Progenitor cell of endocrine pancreas (in vitro differentiated cells): ENCODE results near the gene MRPL38. TPM values are rescaled to one million over a fixed set of nuclear protein-coding genes. Genes with fewer than 3 reads are reported as not detected.

Source experiments
- DNase-seq: peaks from one replicate; pipeline ENCODE4 v3.0.0; 2021; ENCODE audit warnings: low spot score; ENCODE audit not compliant: unreplicated experiment
- H3K27ac Mint-ChIP-seq: 2 replicates; pipeline ENCODE4 v1.8.0; 2021; ENCODE audit warnings: mild to moderate bottlenecking, moderate library complexity, mixed read lengths
- H3K27me3 Mint-ChIP-seq: 2 replicates; pipeline ENCODE4 v1.8.0; 2021; ENCODE audit warnings: mixed read lengths
- H3K36me3 Mint-ChIP-seq: 2 replicates; pipeline ENCODE4 v1.8.0; 2022; ENCODE audit warnings: mixed read lengths; ENCODE audit not compliant: insufficient read depth
- H3K4me1 Mint-ChIP-seq: 2 replicates; pipeline ENCODE4 v1.8.0; 2021; ENCODE audit warnings: low read depth, mixed read lengths
- H3K4me3 Mint-ChIP-seq: 2 replicates; pipeline ENCODE4 v1.8.0; 2021; ENCODE audit warnings: low read depth, mild to moderate bottlenecking, moderate library complexity, mixed read lengths
- H3K9me3 Mint-ChIP-seq: 2 replicates; pipeline ENCODE4 v1.8.0; 2021; ENCODE audit warnings: low read depth, mixed read lengths
- CTCF ChIP-seq: fragments of 200-600 bp; sonication (generic); IDR thresholded peaks from one replicate; pipeline ENCODE4 v1.5.0; 2021; ENCODE audit warnings: antibody characterized with exemption, mild to moderate bottlenecking; ENCODE audit not compliant: unreplicated experiment
- long read RNA-seq: library from polyadenylated mRNA; unstranded; transcript quantifications from one replicate; pipeline ENCODE4 v2.0.0, GENCODE V29; 2020
- total RNA-seq: library from RNA; stranded (reverse); gene quantifications from 2 replicates; pipeline ENCODE4 v1.2.1, GENCODE V29; 2021

MRPL38 gene
- 82.7 and 94.0 TPM in 2 replicates for total RNA-seq
- long read RNA-seq, transcript MRPL38-201 (9 exons, 1,888 nt), result major isoform, 8 of 10 reads
- long read RNA-seq, partial matches to known transcripts, result 1 of 10 reads
- long read RNA-seq, other reads (novel, unspliced or antisense), result 1 of 10 reads

DNA sequence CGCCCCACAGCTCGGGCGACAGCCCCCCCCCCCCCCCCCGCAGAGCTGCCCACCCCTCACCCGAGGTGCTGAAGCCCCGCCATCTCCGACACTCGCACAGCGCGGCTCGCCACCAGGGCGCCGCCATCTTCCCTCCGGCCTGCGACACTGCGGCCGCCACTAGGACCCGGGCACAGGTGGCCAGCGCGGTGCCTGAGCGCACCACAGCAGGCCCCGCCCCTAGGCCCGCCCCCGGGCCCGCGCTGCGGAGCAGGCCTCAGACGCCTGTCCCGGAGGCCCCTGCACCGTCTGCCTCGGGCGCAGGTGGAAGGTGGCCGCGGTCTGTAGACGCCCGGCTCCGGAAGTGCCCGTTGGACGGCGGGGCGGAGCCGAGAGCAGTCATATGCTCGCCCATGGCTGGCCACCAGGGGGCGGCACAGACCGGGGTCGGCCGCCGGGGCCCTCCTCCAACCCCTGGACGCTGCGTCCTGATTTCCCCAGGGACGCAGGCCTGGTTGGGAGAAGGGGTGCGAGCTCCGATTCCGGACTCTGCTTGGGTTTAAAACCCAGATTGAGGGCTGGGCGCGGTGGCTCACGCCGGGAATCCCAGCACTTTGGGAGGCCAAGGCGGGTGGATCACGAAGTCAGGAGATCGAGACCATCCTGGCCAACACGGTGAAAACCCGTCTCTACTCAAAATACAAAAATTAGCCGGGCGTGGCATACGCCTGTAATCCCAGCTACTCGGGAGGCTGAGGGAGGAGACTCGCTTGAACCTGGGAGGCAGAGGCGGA is at the start of gene MRPL38:
Gene MRPL38 (minus strand): TSS at position 136 of the 773 bp plus-strand sequence. CDS start 9 bp downstream, at position 127.
- H3K27me3 Mint-ChIP-seq, result no peaks in the 10 kb centered on the region
- H3K4me1 Mint-ChIP-seq, result peaks cover 2% of the 10 kb centered on the region
- peak within 1 kb of the TSS; percentile 98 for H3K27ac Mint-ChIP-seq
- peak within 1 kb of the TSS; percentile 85 for H3K4me3 Mint-ChIP-seq
- H3K9me3 Mint-ChIP-seq, result no peaks in the 10 kb centered on the region
- H3K36me3 Mint-ChIP-seq, result peaks cover 2% of the 10 kb centered on the region
- peak; percentile 96 for DNase-seq
- TF ChIP-seq CTCF, result peak; percentile 99

GRCh38 chr17:75950855-75951554 is 46.3 kb upstream of the MRPL38 start:
- Mint-ChIP-seq H3K27me3 (no peaks in the 10 kb centered on the region), H3K9me3 (no peaks in the 10 kb centered on the region), H3K36me3 (peaks cover 41% of the 10 kb centered on the region), H3K27ac (peak overlapping the region; percentile 46), H3K4me3 (no peak overlapping the region), H3K4me1 (no peaks in the 10 kb centered on the region)
- no peak for TF ChIP-seq CTCF
- no peak for DNase-seq

DNA sequence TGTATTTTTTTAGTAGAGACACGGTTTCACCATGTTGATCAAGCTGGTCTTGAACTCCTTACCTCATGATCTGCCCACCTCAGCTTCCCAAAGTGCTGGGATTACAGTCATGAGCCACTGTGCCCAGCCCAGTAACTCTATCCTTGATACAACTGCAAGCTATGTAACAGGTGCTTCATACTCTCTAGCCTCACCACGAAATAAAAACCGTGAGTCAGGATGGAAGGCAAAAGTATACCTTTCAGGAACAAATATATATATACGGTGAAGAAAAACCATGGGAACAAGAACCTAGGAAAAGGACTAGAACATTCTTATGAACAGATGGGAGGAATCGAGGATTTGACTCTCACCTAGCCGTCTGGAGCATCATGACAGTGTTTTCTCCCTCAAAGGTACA is 45.7 kb upstream of the MRPL38 start:
- Mint-ChIP-seq H3K9me3 (no peaks in the 10 kb centered on the region), H3K4me3 (no peak overlapping the region), H3K36me3 (peaks cover 40% of the 10 kb centered on the region), H3K27me3 (no peaks in the 10 kb centered on the region), H3K27ac (no peak overlapping the region), H3K4me1 (no peaks in the 10 kb centered on the region)
- no peak for DNase-seq
- TF ChIP-seq CTCF, result no peak

- no peak for DNase-seq
- H3K9me3 Mint-ChIP-seq, result no peaks in the 10 kb centered on the region
- TF ChIP-seq CTCF, result no peak
- no peak overlapping the region for H3K4me3 Mint-ChIP-seq
- H3K4me1 Mint-ChIP-seq, result peaks cover 12% of the 10 kb centered on the region
- H3K36me3 Mint-ChIP-seq, result peaks cover 29% of the 10 kb centered on the region
- H3K27ac Mint-ChIP-seq, result no peak overlapping the region
- H3K27me3 Mint-ChIP-seq, result no peaks in the 10 kb centered on the region
Measured at GRCh38 chr17:75945211-75945610, 40.5 kb upstream of the MRPL38 start.

- H3K27ac Mint-ChIP-seq, result no peak overlapping the region
- no peaks in the 10 kb centered on the region for H3K27me3 Mint-ChIP-seq
- H3K9me3 Mint-ChIP-seq, result no peaks in the 10 kb centered on the region
- no peak overlapping the region for H3K4me3 Mint-ChIP-seq
- H3K4me1 Mint-ChIP-seq, result peaks cover 12% of the 10 kb centered on the region
- DNase-seq, result no peak
- peaks cover 19% of the 10 kb centered on the region for H3K36me3 Mint-ChIP-seq
- TF ChIP-seq CTCF, result no peak
Measured at GRCh38 chr17:75943491-75943890, 38.8 kb upstream of the MRPL38 start.
